ENCODE measurements around the gene SELENOV. TPM values are rescaled to one million over a fixed set of nuclear protein-coding genes. Genes with fewer than 3 reads are reported as not detected.

The SELENOV gene
- total and polyA plus RNA-seq, 12 donors = not detected

DNA sequence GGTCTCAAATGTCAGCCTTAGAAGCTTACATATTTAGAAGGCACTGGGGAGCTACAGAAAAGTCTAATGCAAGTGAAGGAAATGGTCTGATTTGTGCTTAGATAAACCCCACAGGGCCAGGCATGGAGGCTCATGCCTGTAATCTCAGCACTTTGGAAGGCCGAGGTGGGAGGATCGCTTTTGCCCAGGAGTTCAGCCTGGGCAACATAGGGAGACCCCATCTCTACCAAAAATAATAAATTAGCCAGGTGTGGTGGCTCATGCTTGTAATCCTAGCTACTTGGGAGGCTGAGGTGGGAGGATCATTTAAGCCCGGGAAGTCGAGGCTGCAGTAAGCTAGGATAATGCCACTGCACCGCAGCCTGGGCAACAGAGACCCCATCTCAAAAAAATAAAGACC, 18.9 kb upstream of the SELENOV start:
- Histone ChIP-seq H3K4me3 (no peak overlapping the region), H3K27me3 (peaks cover 28% of the 10 kb centered on the region), H3K4me1 (replicated peaks in 1 of 2) (peaks cover 0 to 11% of the 10 kb centered on the region in 2 donors), H3K36me3 (replicated peaks in 1 of 2) (peaks cover 0 to 4% of the 10 kb centered on the region in 2 donors), H3K27ac (no peak overlapping the region), H3K9me3 (replicated peaks in 1 of 3) (no peaks in the 10 kb centered on the region)
- WGBS, 4 donors = 67 to 75% (median 72%) methylated on average over 3 to 5 of the region's 5 CpGs
- TF ChIP-seq CTCF (IDR thresholded peaks at IDR 0.05) = no peak
- no peak for TF ChIP-seq POLR2A (IDR thresholded peaks at IDR 0.05)
- no peak for DNase-seq
- intact Hi-C loops (cut with DNase I) = no loop called here

- intact Hi-C loops (cut with DNase I) = no loop called here
- no peaks in the 10 kb centered on the region for H3K9me3 ChIP-seq (replicated peaks in 1 of 3)
- H3K36me3 ChIP-seq (replicated peaks in 1 of 2) = no peaks in the 10 kb centered on the region
- no peak overlapping the region for H3K27ac ChIP-seq
- H3K4me3 ChIP-seq = no peak overlapping the region
- no peak for TF ChIP-seq POLR2A (IDR thresholded peaks at IDR 0.05)
- no peak for TF ChIP-seq CTCF (IDR thresholded peaks at IDR 0.05)
- WGBS, 4 donors = 0 to 3% (median 0%) methylated on average over 2 to 7 of the region's 7 CpGs
- peaks cover 0 to 13% of the 10 kb centered on the region in 2 donors for H3K4me1 ChIP-seq (replicated peaks in 1 of 2)
- H3K27me3 ChIP-seq = peaks cover 28% of the 10 kb centered on the region
- DNase-seq = no peak
Observed at GRCh38 chr19:39497701-39497995, 17.3 kb upstream of the SELENOV start.

GRCh38 chr19:39497996-39498797, 16.7 kb upstream of the SELENOV start:
- TF ChIP-seq CTCF (IDR thresholded peaks at IDR 0.05) = peak in 2 of 6 experiments; percentile 14 to 39
- no peak for TF ChIP-seq POLR2A (IDR thresholded peaks at IDR 0.05)
- H3K27me3 ChIP-seq = peaks cover 28% of the 10 kb centered on the region

GRCh38 chr19:39498798-39499642, 15.9 kb upstream of the SELENOV start, which contains the start of gene DLL3:
Gene DLL3, plus strand, starts transcription at chr19:39498947. Its CDS starts 28 bp downstream, at chr19:39498975.
- Histone ChIP-seq H3K9me3 (replicated peaks in 1 of 3) (no peaks in the 10 kb centered on the region), H3K27me3 (peaks cover 34% of the 10 kb centered on the region), H3K4me1 (replicated peaks in 1 of 2) (peaks cover 0 to 16% of the 10 kb centered on the region in 2 donors), H3K4me3 (no peak within 1 kb of the TSS), H3K27ac (no peak within 1 kb of the TSS), H3K36me3 (replicated peaks in 1 of 2) (no peaks in the 10 kb centered on the region)
- DNase-seq = no peak
- WGBS, 4 donors = 1 to 2% (median 2%) methylated on average over 19 to 60 of the region's 60 CpGs
- intact Hi-C loops (cut with DNase I) = no loop called here
- TF ChIP-seq CTCF (IDR thresholded peaks at IDR 0.05) (no peak), POLR2A (IDR thresholded peaks at IDR 0.05) (no peak)

More at GRCh38 chr19:39497996-39498797, 16.7 kb upstream of the SELENOV start:
- no peaks in the 10 kb centered on the region for H3K9me3 ChIP-seq (replicated peaks in 1 of 3)
- peak in 1 of 7 donors; percentile 25 for DNase-seq
- WGBS, 4 donors = 1 to 6% (median 2%) methylated on average over 17 to 40 of the region's 40 CpGs
- H3K36me3 ChIP-seq (replicated peaks in 1 of 2) = no peaks in the 10 kb centered on the region
- H3K4me1 ChIP-seq (replicated peaks in 1 of 2) = peaks cover 0 to 16% of the 10 kb centered on the region in 2 donors
- no peak overlapping the region for H3K27ac ChIP-seq
- no peak overlapping the region for H3K4me3 ChIP-seq
- intact Hi-C loops (cut with DNase I) = no loop called here
